K562 (cell line): ENCODE measurements around the gene POR. TPM values are rescaled to one million over a fixed set of nuclear protein-coding genes. Genes with fewer than 3 reads are reported as not detected.

Source experiments
- ATAC-seq: fragments of 200-7000 bp; cut with Tn5 transposase; 3 replicates; pipeline ENCODE4 v1.9.1; 2020; ENCODE audit warnings: moderate library complexity
- BruUV-seq: library from RNA; stranded (reverse); fragments of 400-500 nt; replicated peaks from 2 replicates; lab custom pipeline; 2021; lab: Mats Ljungman, UMichigan
- CTCF ChIA-PET: fragments of 300-600 bp; formaldehyde crosslinking; extraction: SDS; loops from one replicate; lab custom pipeline; 2021; ENCODE audit warnings: low intra/inter-chr PET ratio; lab: Yijun Ruan, JAX
- POLR2A ChIA-PET: fragments of 300-600, 350-650 bp; sonication (Branson Sonifier 250); formaldehyde crosslinking; extraction: SDS; loops from one replicate; lab custom pipeline; 2021; ENCODE audit warnings: antibody characterized with exemption, inconsistent platforms; lab: Yijun Ruan, JAX
- DNase-seq, 4 experiments: peaks; one replicate each; pipeline versions ENCODE4 v3.0.0 to v3.0.0-alpha.2; 2011 to 2018; ENCODE audit warnings: low spot score in 3 of 4, mixed read lengths in 3 of 4; ENCODE audit errors: extremely low read depth in 1 of 4
- FAIRE-seq: peaks from 2 replicates; lab custom pipeline; 2011; peaks lifted over from hg19 to GRCh38; lab: Jason Lieb, UNC
- H2AFZ ChIP-seq: 2 replicates; pipeline ENCODE4 v1.6.0; 2011; ENCODE audit warnings: low read depth, low read length, control low read depth, inconsistent platforms
- H3K27ac ChIP-seq: fragments of 200-600 bp; 3 replicates; pipeline ENCODE4 v1.8.0; 2011; ENCODE audit warnings: low read depth, mild to moderate bottlenecking, control low read depth, inconsistent platforms, low read length, moderate library complexity, mixed read lengths; ENCODE audit errors: extremely low read depth
- H3K27me3 ChIP-seq, 2 experiments: fragments of 300-600 bp in 1 of 2; 2 replicates in 1 of 2; 3 replicates in 1 of 2; pipeline versions ENCODE4 v1.6.0 to v1.8.0; 2011; ENCODE audit warnings: inconsistent platforms in 2 of 2, low read length in 2 of 2, mild to moderate bottlenecking in 1 of 2, mixed read lengths in 1 of 2, moderate library complexity in 1 of 2; ENCODE audit not compliant: control insufficient read depth in 2 of 2, insufficient read depth in 2 of 2
- H3K36me3 ChIP-seq: fragments of 300-600 bp; 3 replicates; pipeline ENCODE4 v1.8.0; 2011; ENCODE audit warnings: mild to moderate bottlenecking, low read length, inconsistent platforms; ENCODE audit not compliant: control insufficient read depth, insufficient read depth
- H3K4me1 ChIP-seq, 2 experiments: fragments of 200-600 bp in 1 of 2; replicated peaks in 1 of 2; 2 replicates in 1 of 2; 3 replicates in 1 of 2; pipeline versions ENCODE4 v1.5.1 to v1.8.0; 2011; ENCODE audit warnings: inconsistent platforms in 2 of 2, low read length in 2 of 2, mild to moderate bottlenecking in 1 of 2, mixed read lengths in 1 of 2, moderate library complexity in 1 of 2; ENCODE audit not compliant: control insufficient read depth in 2 of 2, insufficient read depth in 2 of 2
- H3K4me2 ChIP-seq: 2 replicates; pipeline ENCODE4 v1.6.1; 2011; ENCODE audit warnings: low read length, control low read depth, inconsistent platforms, mixed read lengths; ENCODE audit not compliant: insufficient read depth
- H3K4me3 ChIP-seq: fragments of 200-600 bp; sonication (generic), shearing (Covaris generic); 2 replicates; pipeline ENCODE4 v1.5.1; 2016; ENCODE audit warnings: control low read depth, inconsistent platforms
- H3K79me2 ChIP-seq: fragments of 200-600 bp; 3 replicates; pipeline ENCODE4 v1.8.0; 2011; ENCODE audit warnings: low read length, inconsistent platforms; ENCODE audit not compliant: control insufficient read depth, insufficient read depth
- H3K9ac ChIP-seq, 2 experiments: 2 replicates each; pipeline versions ENCODE4 v1.6.0 to v1.6.1; 2011; ENCODE audit warnings: low read depth in 2 of 2, low read length in 2 of 2, control low read depth in 1 of 2, inconsistent platforms in 1 of 2, mild to moderate bottlenecking in 1 of 2, mixed read lengths in 1 of 2; ENCODE audit not compliant: insufficient read depth in 1 of 2
- H3K9me1 ChIP-seq: one replicate; pipeline ENCODE4 v1.6.0; 2011; ENCODE audit warnings: inconsistent platforms, mild to moderate bottlenecking, low read length, moderate library complexity; ENCODE audit not compliant: control insufficient read depth, insufficient read depth
- H3K9me3 ChIP-seq: replicated peaks from 2 replicates; pipeline ENCODE4 v1.5.1; 2011; ENCODE audit warnings: low read depth, low read length, inconsistent platforms; ENCODE audit not compliant: control insufficient read depth, insufficient read depth
- H4K20me1 ChIP-seq: replicated peaks from 2 replicates; pipeline ENCODE4 v1.6.1; 2011; ENCODE audit warnings: low read length, inconsistent platforms, mixed read lengths; ENCODE audit not compliant: control insufficient read depth, insufficient read depth
- ATF1 ChIP-seq, 2 experiments: fragments of 450-650 bp in 1 of 2; IDR thresholded peaks; 2 replicates each; pipeline ENCODE4 v1.6.1; 2016; ENCODE audit warnings: missing compliant biosample characterization in 1 of 2, missing genetic modification characterization in 1 of 2
- BRD4 ChIP-seq: fragments of 200-600 bp; sonication (generic); IDR thresholded peaks from 2 replicates; pipeline ENCODE4 v1.6.1; 2017; ENCODE audit warnings: inconsistent platforms
- ERF ChIP-seq: fragments of 450-650 bp; formaldehyde crosslinking; IDR thresholded peaks from 2 replicates; pipeline ENCODE4 v1.4.0; 2020; ENCODE audit warnings: mild to moderate bottlenecking, mixed read lengths
- ILK ChIP-seq: fragments of 450-650 bp; IDR thresholded peaks from 2 replicates; pipeline ENCODE4 v1.6.1; 2016; ENCODE audit warnings: missing genetic modification characterization, low read depth, mild to moderate bottlenecking, missing compliant biosample characterization, moderate library complexity, borderline replicate concordance
- KDM4B ChIP-seq, 2 experiments: fragments of 450-650 bp in 1 of 2; sonication (generic) in 1 of 2; IDR thresholded peaks; 2 replicates each; pipeline ENCODE4 v1.6.1; 2016 to 2017; ENCODE audit warnings: borderline replicate concordance in 2 of 2, antibody characterized with exemption in 1 of 2, low read depth in 1 of 2, mild to moderate bottlenecking in 1 of 2
- MCM5 ChIP-seq: fragments of 450-650 bp; IDR thresholded peaks from 2 replicates; pipeline ENCODE4 v1.6.1; 2016; ENCODE audit warnings: low read depth
- POLR2A ChIP-seq: fragments of 450-650 bp; conservative IDR thresholded peaks from 2 replicates; pipeline ENCODE4 v1.6.1; 2016
- POLR2G ChIP-seq: fragments of 200-400 bp; formaldehyde crosslinking; IDR thresholded peaks from 2 replicates; pipeline ENCODE4 v1.6.1; 2017; ENCODE audit warnings: low read depth, mild to moderate bottlenecking, antibody characterized with exemption, low read length, moderate library complexity
- RBFOX2 ChIP-seq: fragments of 200-400 bp; formaldehyde crosslinking; IDR thresholded peaks from 2 replicates; pipeline ENCODE4 v1.6.1; 2017; ENCODE audit warnings: low read depth, mild to moderate bottlenecking, low read length, moderate library complexity
- SIX5 ChIP-seq, 2 experiments: IDR thresholded peaks; 2 replicates each; pipeline ENCODE4 v1.6.1; 2011; ENCODE audit warnings: low read length in 2 of 2, borderline replicate concordance in 1 of 2, low read depth in 1 of 2, mild to moderate bottlenecking in 1 of 2, moderate library complexity in 1 of 2; ENCODE audit not compliant: insufficient read depth in 1 of 2
- SNIP1 ChIP-seq: fragments of 450-650 bp; IDR thresholded peaks from 2 replicates; pipeline ENCODE4 v1.7.1; 2017; ENCODE audit warnings: low read depth, mild to moderate bottlenecking
- TOE1 ChIP-seq, 2 experiments: fragments of 450-650 bp in 1 of 2; sonication (generic) in 1 of 2; formaldehyde crosslinking in 1 of 2; IDR thresholded peaks; 2 replicates each; pipeline versions ENCODE4 v1.7.1 to v1.8.0; 2016 to 2022; ENCODE audit warnings: borderline replicate concordance in 2 of 2, mild to moderate bottlenecking in 2 of 2, antibody characterized with exemption in 1 of 2, inconsistent platforms in 1 of 2, low read depth in 1 of 2, missing genetic modification reagents in 1 of 2, moderate library complexity in 1 of 2
- ZBTB9 ChIP-seq: fragments of 450-650 bp; formaldehyde crosslinking; IDR thresholded peaks from 2 replicates; pipeline ENCODE4 v1.4.0; 2020; ENCODE audit warnings: mild to moderate bottlenecking, moderate library complexity
- ZNF24 ChIP-seq: fragments of 450-650 bp; IDR thresholded peaks from 2 replicates; pipeline ENCODE4 v1.6.1; 2016
- ZNF766 ChIP-seq: fragments of 200-800 bp; sonication (Bioruptor generic); conservative IDR thresholded peaks from 2 replicates; pipeline ENCODE4 v1.6.1; 2016; ENCODE audit warnings: missing genetic modification characterization, missing compliant biosample characterization
- WGBS: fragments of 100-300 bp; shearing (Covaris generic); methylation state at CpG from one replicate; pipeline ENCODE4 v1.1.6; 2016; ENCODE audit warnings: low coverage, mixed read lengths; ENCODE audit not compliant: insufficient coverage; ENCODE audit errors: missing lambda C conversion rate; 5-methylcytosine and 5-hydroxymethylcytosine counted together
- in situ Hi-C: fragments of 300-500 bp; cut with MboI; formaldehyde crosslinking; loops from 4 replicates; pipeline ENCODE4 v1.15.0; 2018; ENCODE audit warnings: inconsistent platforms, mixed read lengths
- intact Hi-C: fragments of 100-400 bp; cut with micrococcal nuclease; formaldehyde crosslinking; loops from 2 replicates; pipeline ENCODE4 v1.14.2; 2022
- polyA plus RNA-seq, 8 experiments: library from polyadenylated mRNA; depleted of rRNA in 4 of 8; stranded (reverse) in 5 of 8; unstranded in 3 of 8; fragments of >200 nt; fragmentation: Nextera tagmentation in 2 of 8; fragmentation: Illumina TruSeq in 1 of 8; extraction: Ambion mirVana in 2 of 8; extraction: Trizol in 1 of 8; gene quantifications; 2 replicates each; pipeline versions ENCODE4 v1.2.1 to v1.2.3, GENCODE V29; 2011 to 2014; ENCODE audit warnings: inconsistent platforms in 1 of 8, missing spikeins in 1 of 8
- total RNA-seq, 7 experiments: library from RNA; depleted of rRNA in 6 of 7; stranded (reverse); fragments of >200 nt in 6 of 7; fragmentation: Illumina TruSeq in 2 of 7; extraction: Trizol in 2 of 7; gene quantifications; 2 replicates each; pipeline versions ENCODE4 v1.2.1 to v1.2.3, GENCODE V29; 2011 to 2021; ENCODE audit warnings: low replicate concordance in 1 of 7
- TF ChIP-seq, protein P1 (sequence below): fragments of 450-650 bp; IDR thresholded peaks from 2 replicates; pipeline ENCODE4 v1.6.1; 2018; ENCODE audit warnings: mild to moderate bottlenecking, low read depth; ENCODE audit not compliant: partially characterized antibody
- TF ChIP-seq, protein P2 (sequence below): IDR thresholded peaks from 2 replicates; pipeline ENCODE4 v1.6.1; 2014; ENCODE audit warnings: antibody characterized with exemption

The POR gene
- total and polyA plus RNA-seq, 9 of the 15 experiments (the other 6 are each of a cell fraction or from before 2014, with no cell fraction given), result 4.7 to 142 (median 40.8) TPM

DNA sequence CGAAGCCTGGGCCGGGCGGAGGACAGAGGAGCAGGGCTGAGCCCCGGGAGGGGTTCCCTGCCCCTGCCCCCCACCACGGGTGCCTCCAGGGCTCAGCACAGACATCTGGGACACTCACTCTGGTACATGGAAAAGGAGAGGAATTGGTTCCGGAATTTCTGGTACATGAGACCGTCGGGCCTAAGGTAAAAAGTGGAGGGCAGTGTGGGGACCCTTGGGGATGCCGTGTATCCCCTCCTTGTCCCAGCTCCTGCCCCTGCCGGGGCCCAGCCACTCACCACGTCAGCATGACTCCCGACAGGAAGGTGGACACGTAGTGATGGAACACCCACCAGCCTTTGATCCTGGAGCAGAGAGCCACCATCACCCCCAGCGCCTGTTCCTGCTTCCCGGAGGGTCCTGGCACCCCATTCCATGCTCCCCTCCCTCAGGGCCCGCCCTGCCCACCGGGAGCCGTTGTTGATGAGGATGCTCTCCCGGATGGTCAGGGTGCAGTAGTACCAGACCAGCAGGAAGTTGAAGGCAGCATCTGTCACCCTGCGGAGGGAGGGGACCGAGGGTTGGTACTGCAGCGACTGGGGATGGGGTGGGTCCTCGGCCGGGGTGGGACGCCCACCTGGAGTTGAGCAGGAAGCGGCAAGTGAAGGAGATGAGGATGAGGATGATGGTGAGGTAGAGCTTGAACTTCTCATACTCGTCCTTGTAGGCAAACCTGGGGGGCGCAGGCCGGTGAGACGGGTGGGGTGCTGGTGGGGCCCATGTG, 73.0 kb downstream of the POR start:
- Histone ChIP-seq H4K20me1 (peaks cover 8% of the 10 kb centered on the region; the same call in 1 of the 2 replicates), H3K27ac (no peak overlapping the region), H3K79me2 (no peaks in the 10 kb centered on the region; the same call in 2 of the 3 replicates), H3K9me3 (no peaks in the 10 kb centered on the region), H2AFZ (no peak overlapping the region), H3K4me1 (peaks cover 21 to 84% of the 10 kb centered on the region in 2 experiments), H3K9me1 (peaks cover 4% of the 10 kb centered on the region), H3K4me2 (no peak overlapping the region), H3K4me3 (no peak overlapping the region), H3K27me3 (no peaks in the 10 kb centered on the region), H3K36me3 (peaks cover 53% of the 10 kb centered on the region; the same call in 2 of the 3 replicates), H3K9ac (no peak overlapping the region)
- no peak for ATAC-seq
- intact Hi-C loops, result no loop called here
- ChIA-PET CTCF (no interaction called here), POLR2A (no interaction called here)
- in situ Hi-C loops, result no loop called here
- no TSS peak for BruUV-seq
- no peak for DNase-seq
- no peak for FAIRE-seq
- WGBS, result 92% methylated on average over 24 of the region's 30 CpGs
- TF ChIP-seq POLR2A (0 out of 2 replicates have a peak, but pooled peaks have one; percentile 16), SIX5 (IDR thresholded peaks at IDR 0.05; ENCODE audit: borderline replicate concordance in 1 of 2, insufficient read depth in 1 of 2, low read depth in 1 of 2, low read length in 2 of 2) (no peak), TOE1 (IDR thresholded peaks at IDR 0.05; ENCODE audit: borderline replicate concordance) (no peak), TOE1 (CRISPR knock-in tag; IDR thresholded peaks at IDR 0.05; ENCODE audit: borderline replicate concordance, low read depth) (no peak), POLR2G (peak; percentile 68), ZNF24 (no peak), ERF (CRISPR knock-in tag) (no peak), ZBTB9 (CRISPR knock-in tag) (no peak), MCM5 (no peak), ILK (tag) (no peak), ZNF766 (CRISPR knock-in tag) (no peak), SNIP1 (no peak), RBFOX2 (peak; percentile 7; the same call in 1 of the 2 replicates), BRD4 (no peak), KDM4B (IDR thresholded peaks at IDR 0.05; ENCODE audit: borderline replicate concordance in 2 of 2, low read depth in 1 of 2) (no peak), ATF1 (CRISPR knock-in tag; IDR thresholded peaks at IDR 0.05) (no peak), ATF1 (tag; IDR thresholded peaks at IDR 0.05) (no peak)
- TF ChIP-seq, protein P1, sequence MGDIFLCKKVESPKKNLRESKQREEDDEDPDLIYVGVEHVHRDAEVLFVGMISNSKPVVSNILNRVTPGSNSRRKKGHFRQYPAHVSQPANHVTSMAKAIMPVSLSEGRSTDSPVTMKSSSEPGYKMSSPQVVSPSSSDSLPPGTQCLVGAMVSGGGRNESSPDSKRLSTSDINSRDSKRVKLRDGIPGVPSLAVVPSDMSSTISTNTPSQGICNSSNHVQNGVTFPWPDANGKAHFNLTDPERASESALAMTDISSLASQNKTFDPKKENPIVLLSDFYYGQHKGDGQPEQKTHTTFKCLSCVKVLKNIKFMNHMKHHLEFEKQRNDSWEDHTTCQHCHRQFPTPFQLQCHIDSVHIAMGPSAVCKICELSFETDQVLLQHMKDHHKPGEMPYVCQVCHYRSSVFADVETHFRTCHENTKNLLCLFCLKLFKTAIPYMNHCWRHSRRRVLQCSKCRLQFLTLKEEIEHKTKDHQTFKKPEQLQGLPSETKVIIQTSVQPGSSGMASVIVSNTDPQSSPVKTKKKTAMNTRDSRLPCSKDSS, result no peak
- TF ChIP-seq, protein P2, sequence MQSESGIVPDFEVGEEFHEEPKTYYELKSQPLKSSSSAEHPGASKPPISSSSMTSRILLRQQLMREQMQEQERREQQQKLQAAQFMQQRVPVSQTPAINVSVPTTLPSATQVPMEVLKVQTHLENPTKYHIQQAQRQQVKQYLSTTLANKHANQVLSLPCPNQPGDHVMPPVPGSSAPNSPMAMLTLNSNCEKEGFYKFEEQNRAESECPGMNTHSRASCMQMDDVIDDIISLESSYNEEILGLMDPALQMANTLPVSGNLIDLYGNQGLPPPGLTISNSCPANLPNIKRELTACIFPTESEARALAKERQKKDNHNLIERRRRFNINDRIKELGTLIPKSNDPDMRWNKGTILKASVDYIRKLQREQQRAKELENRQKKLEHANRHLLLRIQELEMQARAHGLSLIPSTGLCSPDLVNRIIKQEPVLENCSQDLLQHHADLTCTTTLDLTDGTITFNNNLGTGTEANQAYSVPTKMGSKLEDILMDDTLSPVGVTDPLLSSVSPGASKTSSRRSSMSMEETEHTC, result no peak
